Measurements from ENCODE around the gene KCNJ18.
"Not testable (repeated sequence)": the region's sequence is repeated elsewhere in the genome, so short reads cannot be mapped to it uniquely, and the experiment has no call there.

KCNJ18 gene

GRCh38 chr17:21686165-21687015 is 5.9 kb upstream of the KCNJ18 start:
- no peak for DNase-seq (ENCODE audit: low read depth)

GRCh38 chr17:21687136-21687953 is 5.0 kb upstream of the KCNJ18 start:
- no peak for TF ChIP-seq CTCF (conservative IDR thresholded peaks at IDR 0.05; ENCODE audit: low read depth, low read length)
- H3K4me3 ChIP-seq (ENCODE audit: low read length), result no peak overlapping the region
- DNase-seq (ENCODE audit: low read depth), result no peak

More at GRCh38 chr17:21686165-21687015, 5.9 kb upstream of the KCNJ18 start:
- TF ChIP-seq CTCF (conservative IDR thresholded peaks at IDR 0.05; ENCODE audit: low read depth, low read length), result no peak
- H3K4me3 ChIP-seq (ENCODE audit: low read length), result no peak overlapping the region

GRCh38 chr17:21688293-21688949 is 3.9 kb upstream of the KCNJ18 start:
- no peak for TF ChIP-seq CTCF (conservative IDR thresholded peaks at IDR 0.05; ENCODE audit: low read depth, low read length)
- no peak for DNase-seq (ENCODE audit: low read depth)
- no peak overlapping the region for H3K4me3 ChIP-seq (ENCODE audit: low read length)

- no peak for DNase-seq (ENCODE audit: low read depth)
- TF ChIP-seq CTCF (conservative IDR thresholded peaks at IDR 0.05; ENCODE audit: low read depth, low read length), result no peak
- no peak overlapping the region for H3K4me3 ChIP-seq (ENCODE audit: low read length)
Measured at GRCh38 chr17:21689604-21690003, 2.7 kb upstream of the KCNJ18 start.

- not testable (repeated sequence) for DNase-seq (ENCODE audit: low read depth); H3K4me3 ChIP-seq (ENCODE audit: low read length)
Measured at GRCh38 chr17:21690811-21691210, 1.5 kb upstream of the KCNJ18 start.

GRCh38 chr17:21691481-21691880 is 842 bp upstream of the KCNJ18 start:
- not testable (repeated sequence) for H3K4me3 ChIP-seq (ENCODE audit: low read length); DNase-seq (ENCODE audit: low read depth)

- not testable (repeated sequence) for H3K4me3 ChIP-seq (ENCODE audit: low read length); DNase-seq (ENCODE audit: low read depth)
Measured at GRCh38 chr17:21692704-21693065, 362 bp downstream of the KCNJ18 start.

- DNase-seq (ENCODE audit: low read depth); H3K4me3 ChIP-seq (ENCODE audit: low read length): not testable (repeated sequence)
Measured at GRCh38 chr17:21693391-21693796, 1.1 kb downstream of the KCNJ18 start.

GRCh38 chr17:21693937-21694336 is 1.6 kb downstream of the KCNJ18 start:
- H3K4me3 ChIP-seq (ENCODE audit: low read length); DNase-seq (ENCODE audit: low read depth): not testable (repeated sequence)

- not testable (repeated sequence) for H3K4me3 ChIP-seq (ENCODE audit: low read length); DNase-seq (ENCODE audit: low read depth)
Measured at GRCh38 chr17:21696227-21696626, 3.9 kb downstream of the KCNJ18 start.

GRCh38 chr17:21696842-21697507 is 4.7 kb downstream of the KCNJ18 start:
- H3K4me3 ChIP-seq (ENCODE audit: low read length); DNase-seq (ENCODE audit: low read depth): not testable (repeated sequence)

- not testable (repeated sequence) for DNase-seq (ENCODE audit: low read depth); H3K4me3 ChIP-seq (ENCODE audit: low read length)
Measured at GRCh38 chr17:21697508-21697860, 5.2 kb downstream of the KCNJ18 start.

- DNase-seq (ENCODE audit: low read depth); H3K4me3 ChIP-seq (ENCODE audit: low read length): not testable (repeated sequence)
Measured at GRCh38 chr17:21698437-21699075, 6.2 kb downstream of the KCNJ18 start.
